HFF-Myc (cell line): ENCODE results near the gene ARF3.
A peak's percentile ranks its signal among the peaks of the same experiment; 100 is the strongest.

Source experiments
- DNase-seq: peaks from one replicate; pipeline ENCODE4 v3.0.0-alpha.2; 2011; ENCODE audit warnings: low read depth; ENCODE audit errors: extremely low read depth
- H3K4me3 ChIP-seq: replicated peaks from 2 replicates; pipeline ENCODE4 v1.5.1; 2011; ENCODE audit warnings: low read depth, mild to moderate bottlenecking, control low read depth, low read length
- TF ChIP-seq, protein P1 (sequence below): IDR thresholded peaks from 2 replicates; pipeline ENCODE4 v1.5.1; 2012; ENCODE audit warnings: mild to moderate bottlenecking, low read depth, low read length, control low read depth; ENCODE audit errors: missing control alignments

Gene ARF3

DNA sequence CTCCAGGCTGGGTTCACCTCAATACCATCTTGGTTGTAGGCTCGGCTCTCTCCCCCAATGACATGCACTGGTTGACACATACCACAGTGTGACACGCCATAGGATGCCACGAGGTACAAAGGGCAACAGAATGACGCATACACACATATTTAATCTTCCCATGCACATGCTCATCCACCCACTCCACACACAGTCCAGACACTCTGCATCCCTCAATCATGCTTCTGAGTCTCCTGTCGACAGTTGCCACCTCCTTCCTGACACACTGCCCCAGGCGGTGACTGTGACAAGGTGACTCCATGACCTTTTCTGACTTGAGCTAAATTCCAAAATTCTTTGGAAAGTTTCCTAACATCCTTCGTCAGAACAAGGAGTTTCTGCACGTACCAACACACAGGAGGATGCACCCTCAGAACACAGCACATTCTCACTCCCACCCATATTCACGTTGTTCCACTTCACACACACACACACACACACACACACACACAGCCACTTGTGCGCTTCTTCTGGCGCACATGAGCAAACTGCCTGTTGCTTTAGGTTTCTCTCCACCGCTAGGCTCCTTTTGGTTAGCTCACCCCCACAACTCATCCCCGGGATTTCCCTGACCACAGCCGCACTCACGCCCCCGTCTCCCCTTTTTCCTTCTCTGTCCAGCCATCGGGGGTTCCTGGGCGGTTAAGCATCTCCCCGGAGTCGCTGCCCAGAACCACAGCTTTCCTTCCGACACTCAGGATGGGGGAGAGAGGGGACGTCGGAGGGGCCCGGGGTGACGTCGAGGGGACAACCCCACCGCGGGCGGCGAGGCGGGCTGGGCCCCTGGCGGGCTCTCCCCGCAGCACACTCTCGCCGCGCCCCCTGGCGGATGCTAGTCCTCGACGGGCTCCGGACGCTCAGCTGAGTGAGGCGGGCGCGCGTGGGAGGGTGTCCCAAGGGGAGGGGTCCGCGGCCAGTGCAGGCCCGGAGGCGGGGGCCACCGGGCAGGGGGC, 20.3 kb upstream of the ARF3 start:
- TF ChIP-seq, protein P1, sequence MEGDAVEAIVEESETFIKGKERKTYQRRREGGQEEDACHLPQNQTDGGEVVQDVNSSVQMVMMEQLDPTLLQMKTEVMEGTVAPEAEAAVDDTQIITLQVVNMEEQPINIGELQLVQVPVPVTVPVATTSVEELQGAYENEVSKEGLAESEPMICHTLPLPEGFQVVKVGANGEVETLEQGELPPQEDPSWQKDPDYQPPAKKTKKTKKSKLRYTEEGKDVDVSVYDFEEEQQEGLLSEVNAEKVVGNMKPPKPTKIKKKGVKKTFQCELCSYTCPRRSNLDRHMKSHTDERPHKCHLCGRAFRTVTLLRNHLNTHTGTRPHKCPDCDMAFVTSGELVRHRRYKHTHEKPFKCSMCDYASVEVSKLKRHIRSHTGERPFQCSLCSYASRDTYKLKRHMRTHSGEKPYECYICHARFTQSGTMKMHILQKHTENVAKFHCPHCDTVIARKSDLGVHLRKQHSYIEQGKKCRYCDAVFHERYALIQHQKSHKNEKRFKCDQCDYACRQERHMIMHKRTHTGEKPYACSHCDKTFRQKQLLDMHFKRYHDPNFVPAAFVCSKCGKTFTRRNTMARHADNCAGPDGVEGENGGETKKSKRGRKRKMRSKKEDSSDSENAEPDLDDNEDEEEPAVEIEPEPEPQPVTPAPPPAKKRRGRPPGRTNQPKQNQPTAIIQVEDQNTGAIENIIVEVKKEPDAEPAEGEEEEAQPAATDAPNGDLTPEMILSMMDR: peak; percentile 74
- no peak for DNase-seq
- H3K4me3 ChIP-seq: no peak overlapping the region

DNA sequence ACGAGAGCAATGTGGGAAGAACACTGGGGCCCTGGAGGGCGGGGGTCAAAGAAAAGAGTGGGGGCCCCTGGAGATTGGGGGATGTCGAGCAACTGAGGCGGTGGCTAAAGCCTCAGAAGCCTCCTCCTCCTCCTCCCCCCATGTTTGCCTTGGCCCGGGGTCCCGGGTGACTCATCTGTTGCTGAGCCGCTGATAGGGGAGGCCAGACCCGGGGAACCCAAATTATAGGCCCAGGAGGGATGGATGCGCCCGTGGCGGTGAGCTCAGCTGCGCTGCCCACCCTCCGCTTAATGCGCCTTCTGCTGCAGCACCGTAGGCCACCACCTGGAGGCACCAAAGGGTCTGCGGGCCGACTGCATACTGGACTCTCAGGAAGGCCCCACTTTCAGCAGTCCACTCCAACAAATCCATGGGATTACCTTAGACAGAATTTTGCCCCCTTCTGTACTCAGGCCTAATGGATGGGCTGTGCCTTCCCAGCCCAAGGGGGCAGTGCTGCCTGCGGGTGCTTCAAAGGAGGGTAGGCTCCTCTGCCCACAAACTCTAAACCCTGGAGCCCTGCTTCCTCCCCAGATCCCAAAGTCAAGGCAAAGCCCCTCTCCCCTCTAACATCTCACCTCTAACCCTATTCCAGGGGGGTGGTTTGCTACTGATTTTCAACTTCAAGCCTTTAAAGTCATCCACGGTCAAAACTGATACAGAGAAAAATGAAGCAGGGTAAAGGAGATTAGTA, 16.8 kb upstream of the ARF3 start:
- H3K4me3 ChIP-seq: no peak overlapping the region
- no peak for DNase-seq
- TF ChIP-seq, protein P1: peak; percentile 42

DNA sequence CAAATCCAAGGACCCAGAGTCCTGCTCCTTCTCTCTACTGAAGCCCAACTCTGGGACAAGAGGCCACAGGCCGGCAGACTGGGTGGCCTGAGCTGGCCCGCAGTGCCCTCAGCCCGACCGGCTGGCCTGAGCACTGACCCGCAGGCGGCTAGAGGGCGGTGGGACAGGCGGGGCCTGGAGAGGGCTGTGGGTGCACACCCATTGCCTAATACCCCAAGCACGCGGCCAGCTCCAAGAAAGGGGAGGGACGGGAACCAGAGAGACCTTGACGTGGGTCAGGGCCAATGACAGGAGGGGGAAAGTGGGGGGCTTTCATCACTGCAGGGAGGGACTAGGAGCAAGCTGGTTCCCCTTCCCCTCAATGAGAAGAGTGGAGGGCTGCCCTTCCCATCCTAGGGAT, 16.2 kb upstream of the ARF3 start:
- no peak overlapping the region for H3K4me3 ChIP-seq
- no peak for DNase-seq
- TF ChIP-seq, protein P1: no peak

DNA sequence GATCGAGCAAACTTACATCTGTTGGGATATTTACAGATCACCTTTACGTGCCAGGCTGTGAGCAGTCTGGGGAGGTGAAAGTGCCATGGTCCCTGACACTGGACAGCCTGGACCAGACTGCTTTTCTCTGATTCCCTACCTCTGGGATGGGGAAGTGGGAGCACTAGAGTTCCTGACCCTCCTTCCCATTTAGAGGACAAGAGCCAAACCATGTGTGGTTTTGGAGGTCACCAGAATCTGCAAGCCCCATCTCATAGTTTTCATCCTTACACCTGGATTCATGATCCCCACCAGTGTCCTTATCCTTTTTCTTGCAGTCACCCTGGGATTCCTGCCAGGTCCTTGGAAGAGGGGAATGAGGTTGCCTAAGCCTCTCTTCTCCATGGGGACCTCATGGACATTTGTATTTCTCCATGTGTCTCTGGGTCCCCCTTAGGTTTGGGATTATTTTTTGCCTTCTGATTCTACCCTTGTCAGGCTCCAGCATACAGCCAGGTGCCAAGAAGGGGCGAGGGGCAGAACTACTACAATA, 15.7 kb upstream of the ARF3 start:
- TF ChIP-seq, protein P1: no peak
- H3K4me3 ChIP-seq: no peak overlapping the region
- no peak for DNase-seq

DNA sequence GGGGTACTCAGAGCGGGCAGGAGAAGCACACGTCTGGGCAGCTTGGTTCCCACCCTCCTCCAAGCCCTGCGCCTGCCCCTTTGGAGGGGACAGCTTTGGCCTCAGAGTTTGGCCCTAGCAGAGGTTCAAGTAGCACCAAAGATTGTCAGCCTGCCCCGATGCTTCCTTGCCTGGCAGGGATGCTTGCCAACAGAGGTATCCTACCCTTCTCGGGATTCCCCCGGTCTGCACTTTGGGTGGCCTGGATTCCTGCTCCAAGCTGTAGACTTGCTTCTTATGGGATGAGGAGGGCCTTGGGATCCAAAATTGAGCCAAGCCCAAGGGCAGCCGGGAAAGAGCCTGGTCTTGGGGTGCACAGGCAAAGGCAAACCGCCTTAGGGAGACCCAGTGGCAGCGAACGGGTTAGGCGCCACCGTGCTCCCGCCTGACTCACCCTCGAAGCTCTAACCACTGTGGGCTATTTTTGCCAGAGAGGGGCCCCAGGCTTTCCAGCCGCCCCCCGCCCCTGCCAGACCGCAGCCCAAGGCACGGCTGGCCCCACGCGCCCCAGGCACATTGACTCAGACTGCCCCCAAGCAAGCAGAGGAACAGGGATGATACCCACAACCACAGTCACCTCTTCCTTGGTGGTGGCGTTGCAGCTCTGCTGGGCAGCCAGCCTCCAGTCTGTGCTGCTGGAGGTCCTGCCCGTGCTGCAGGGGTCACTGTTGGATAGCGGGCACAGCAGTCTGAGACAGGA, 15.1 kb upstream of the ARF3 start:
- no peak for DNase-seq
- H3K4me3 ChIP-seq: no peak overlapping the region
- TF ChIP-seq, protein P1: no peak

DNA sequence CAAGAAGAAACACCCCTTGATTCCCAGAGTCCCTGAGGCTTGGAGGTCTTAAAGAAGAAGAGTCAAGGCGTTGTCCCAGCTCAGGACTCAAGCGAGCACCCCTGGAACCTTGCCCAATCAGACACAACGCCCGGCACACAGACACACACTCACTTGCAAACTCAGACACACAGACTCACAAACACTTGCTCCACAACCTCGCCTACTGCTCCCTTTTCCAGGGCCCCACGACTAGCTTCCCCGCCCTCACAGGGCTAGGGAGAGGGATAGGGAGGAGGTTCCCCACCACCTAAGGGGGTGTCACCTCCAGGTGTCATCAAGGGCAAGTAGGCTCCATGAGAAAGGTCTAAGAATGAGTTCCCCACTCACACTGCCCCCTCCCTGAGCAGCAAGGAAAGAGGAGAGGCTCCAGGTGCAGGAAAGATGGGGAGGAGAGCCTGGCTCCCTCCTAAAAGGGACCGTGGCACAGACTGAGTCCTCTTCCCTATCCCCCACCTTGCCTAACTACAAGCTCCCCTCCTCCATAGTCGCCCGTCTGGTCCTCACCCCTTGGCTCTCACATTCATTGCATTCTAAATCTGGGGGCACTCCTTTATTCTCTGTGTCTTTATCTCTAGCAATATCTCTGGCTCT, 13.5 kb upstream of the ARF3 start:
- no peak for DNase-seq
- peak overlapping the region; percentile 35 for H3K4me3 ChIP-seq
- TF ChIP-seq, protein P1: no peak
